ENCODE results near the gene MRGPRX2. TPM values are rescaled to one million over a fixed set of nuclear protein-coding genes. Genes with fewer than 3 reads are reported as not detected.

Gene MRGPRX2
- total RNA-seq, 2 donors from 2014 or later = not detected

DNA sequence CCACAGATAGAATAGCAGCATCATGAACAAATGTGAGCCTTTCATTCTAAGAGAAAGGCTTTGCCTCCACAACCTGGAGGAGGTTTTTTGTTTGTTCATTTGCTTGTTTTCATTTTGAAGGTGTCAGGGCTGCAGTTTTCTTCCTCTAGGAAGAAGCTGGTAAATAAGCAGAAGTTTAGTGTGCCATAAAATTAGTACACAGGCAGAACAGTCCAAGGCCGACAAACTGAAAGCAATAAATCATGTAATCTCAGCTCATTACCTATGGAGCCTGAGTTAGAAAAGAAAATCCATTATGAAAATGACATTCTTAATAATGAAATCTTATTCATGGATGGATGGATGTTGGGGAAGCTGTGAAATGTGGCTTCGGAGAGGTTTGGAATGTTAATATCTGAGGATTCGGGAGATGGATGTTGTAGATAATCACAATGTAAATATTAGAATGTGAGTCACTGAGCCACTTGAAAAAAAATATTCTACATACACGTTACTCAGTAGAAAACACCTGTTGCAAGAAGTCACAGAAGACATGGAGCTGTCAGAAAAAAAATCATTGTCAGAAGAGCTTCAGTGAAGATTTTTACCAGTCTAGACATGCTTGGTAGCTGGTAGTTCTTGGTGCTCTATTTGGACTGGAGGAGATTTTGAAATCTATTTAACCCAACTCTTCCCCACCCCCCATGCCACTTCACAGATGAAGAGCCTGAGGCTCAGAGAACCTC lies 41.4 kb upstream of the MRGPRX2 start:
- Histone ChIP-seq H3K4me1 (no peaks in the 10 kb centered on the region), H3K9me3 (no peaks in the 10 kb centered on the region), H3K27ac (peak overlapping the region; percentile 59), H3K9ac (ENCODE audit: low read depth in 2 of 2, low read length in 2 of 2) (peak overlapping the region in 1 of 2 donors; percentile 47), H3K4me3 (no peak overlapping the region), H3K27me3 (no peaks in the 10 kb centered on the region), H3K36me3 (no peaks in the 10 kb centered on the region)
- DNase-seq = peak; percentile 38
- TF ChIP-seq, protein P1, sequence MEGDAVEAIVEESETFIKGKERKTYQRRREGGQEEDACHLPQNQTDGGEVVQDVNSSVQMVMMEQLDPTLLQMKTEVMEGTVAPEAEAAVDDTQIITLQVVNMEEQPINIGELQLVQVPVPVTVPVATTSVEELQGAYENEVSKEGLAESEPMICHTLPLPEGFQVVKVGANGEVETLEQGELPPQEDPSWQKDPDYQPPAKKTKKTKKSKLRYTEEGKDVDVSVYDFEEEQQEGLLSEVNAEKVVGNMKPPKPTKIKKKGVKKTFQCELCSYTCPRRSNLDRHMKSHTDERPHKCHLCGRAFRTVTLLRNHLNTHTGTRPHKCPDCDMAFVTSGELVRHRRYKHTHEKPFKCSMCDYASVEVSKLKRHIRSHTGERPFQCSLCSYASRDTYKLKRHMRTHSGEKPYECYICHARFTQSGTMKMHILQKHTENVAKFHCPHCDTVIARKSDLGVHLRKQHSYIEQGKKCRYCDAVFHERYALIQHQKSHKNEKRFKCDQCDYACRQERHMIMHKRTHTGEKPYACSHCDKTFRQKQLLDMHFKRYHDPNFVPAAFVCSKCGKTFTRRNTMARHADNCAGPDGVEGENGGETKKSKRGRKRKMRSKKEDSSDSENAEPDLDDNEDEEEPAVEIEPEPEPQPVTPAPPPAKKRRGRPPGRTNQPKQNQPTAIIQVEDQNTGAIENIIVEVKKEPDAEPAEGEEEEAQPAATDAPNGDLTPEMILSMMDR (IDR thresholded peaks at IDR 0.05) = no peak
- intact Hi-C loops (cut with DNase I) = no loop called here

DNA sequence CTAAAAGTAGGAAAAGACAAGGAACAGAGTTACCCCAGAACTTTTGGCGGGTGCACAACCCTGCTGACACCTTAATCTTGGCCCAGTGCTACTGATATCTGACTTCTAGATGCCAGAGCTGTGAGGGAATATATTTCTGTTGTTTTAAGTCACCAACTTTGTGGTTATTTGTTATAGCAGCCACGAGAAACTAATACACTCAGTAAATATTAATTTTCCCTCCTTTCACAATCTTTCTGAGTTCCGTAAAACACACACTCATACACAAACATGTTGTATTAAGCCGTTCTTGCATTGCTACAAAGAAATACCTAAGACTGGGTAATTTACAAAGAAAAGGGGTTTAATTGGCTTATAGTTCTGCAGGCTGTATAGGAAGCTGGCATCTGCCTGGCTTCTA lies 40.4 kb upstream of the MRGPRX2 start:
- Histone ChIP-seq H3K27ac (no peak overlapping the region), H3K9me3 (no peaks in the 10 kb centered on the region), H3K36me3 (no peaks in the 10 kb centered on the region), H3K9ac (ENCODE audit: low read depth in 2 of 2, low read length in 2 of 2) (no peak overlapping the region), H3K4me1 (no peaks in the 10 kb centered on the region), H3K4me3 (no peak overlapping the region), H3K27me3 (no peaks in the 10 kb centered on the region)
- TF ChIP-seq, protein P1 (IDR thresholded peaks at IDR 0.05) = no peak
- no peak for DNase-seq
- intact Hi-C loops (cut with DNase I) = no loop called here

DNA sequence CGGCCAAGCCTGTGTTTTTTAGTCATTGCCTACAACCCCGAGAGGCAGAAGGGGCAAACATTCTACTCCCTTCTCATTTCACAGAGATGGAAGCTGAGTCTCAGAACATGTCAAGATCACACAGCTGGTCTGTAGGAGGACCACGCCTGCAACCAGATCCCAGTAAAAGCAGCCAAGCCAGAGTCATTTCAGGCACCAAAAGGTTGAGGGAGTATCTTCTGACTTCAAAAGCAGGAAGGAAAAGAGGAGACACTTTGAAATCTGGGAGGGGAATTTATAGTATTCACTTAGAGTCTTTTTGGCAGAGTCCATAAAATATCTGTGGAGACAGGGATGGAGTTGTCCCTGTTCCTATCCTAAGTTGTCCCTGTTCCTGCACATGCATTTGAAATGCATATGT lies 38.6 kb upstream of the MRGPRX2 start:
- no peak overlapping the region for H3K9ac ChIP-seq (ENCODE audit: low read depth in 2 of 2, low read length in 2 of 2)
- H3K9me3 ChIP-seq = no peaks in the 10 kb centered on the region
- H3K36me3 ChIP-seq = no peaks in the 10 kb centered on the region
- H3K4me1 ChIP-seq = no peaks in the 10 kb centered on the region
- H3K27ac ChIP-seq = no peak overlapping the region
- H3K4me3 ChIP-seq = no peak overlapping the region
- H3K27me3 ChIP-seq = no peaks in the 10 kb centered on the region
- TF ChIP-seq, protein P1 (IDR thresholded peaks at IDR 0.05) = no peak
- DNase-seq = no peak
- intact Hi-C loops (cut with DNase I) = no loop called here

DNA sequence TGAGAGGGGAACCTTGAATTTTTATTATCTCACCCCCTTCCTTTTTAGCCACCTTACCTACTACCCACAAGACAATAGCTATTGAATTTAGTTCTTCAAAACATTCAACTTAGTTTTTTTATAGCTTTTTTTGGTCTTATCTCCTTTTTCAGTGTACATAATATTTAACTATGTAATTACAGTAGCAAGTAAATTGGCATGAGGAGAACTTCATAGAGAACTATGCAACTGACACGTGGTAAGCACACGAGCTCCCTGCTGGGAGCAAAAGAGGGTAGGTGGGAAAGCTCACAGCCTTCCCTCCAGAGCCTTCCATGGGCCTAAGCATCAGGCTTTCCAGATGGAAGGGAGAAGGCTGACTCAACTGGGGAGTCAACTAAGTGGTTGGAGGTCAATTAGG lies 34.3 kb upstream of the MRGPRX2 start:
- H3K9me3 ChIP-seq = no peaks in the 10 kb centered on the region
- H3K27me3 ChIP-seq = no peaks in the 10 kb centered on the region
- no peaks in the 10 kb centered on the region for H3K36me3 ChIP-seq
- H3K9ac ChIP-seq (ENCODE audit: low read depth in 2 of 2, low read length in 2 of 2) = no peak overlapping the region
- no peak overlapping the region for H3K4me3 ChIP-seq
- no peaks in the 10 kb centered on the region for H3K4me1 ChIP-seq
- TF ChIP-seq, protein P1 (IDR thresholded peaks at IDR 0.05) = no peak
- no peak overlapping the region for H3K27ac ChIP-seq
- DNase-seq = no peak
- intact Hi-C loops (cut with DNase I) = no loop called here

DNA sequence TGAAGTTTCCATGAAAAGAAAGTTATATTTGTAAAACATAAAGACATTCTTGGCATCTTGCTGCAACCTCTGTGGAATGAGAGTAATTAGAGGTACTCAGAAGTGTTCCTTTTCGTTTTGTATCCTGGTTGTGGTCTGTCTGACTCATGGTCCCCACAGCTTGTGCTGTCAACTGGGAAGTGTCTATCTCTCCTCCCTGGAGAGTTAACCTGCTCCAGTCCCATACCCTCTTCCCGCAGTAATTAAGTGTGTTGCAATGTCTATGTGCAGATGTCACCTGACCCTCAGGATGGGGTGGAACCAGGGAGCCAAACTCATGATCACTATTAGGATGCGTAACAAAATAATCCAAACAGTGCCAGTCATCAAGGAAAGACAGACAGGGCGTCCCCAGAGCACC lies 33.5 kb upstream of the MRGPRX2 start:
- Histone ChIP-seq H3K4me3 (no peak overlapping the region), H3K9me3 (no peaks in the 10 kb centered on the region), H3K27ac (no peak overlapping the region), H3K27me3 (no peaks in the 10 kb centered on the region), H3K9ac (ENCODE audit: low read depth in 2 of 2, low read length in 2 of 2) (no peak overlapping the region), H3K36me3 (no peaks in the 10 kb centered on the region), H3K4me1 (no peaks in the 10 kb centered on the region)
- TF ChIP-seq, protein P1 (IDR thresholded peaks at IDR 0.05) = no peak
- no peak for DNase-seq
- intact Hi-C loops (cut with DNase I) = no loop called here

Data from colonic mucosa (tissue), 4 donors.